IPS-NIHi7 (cell line): ENCODE data around the gene SLC16A4.

Experiments used
- DNase-seq: peaks from one replicate; pipeline ENCODE4 v3.0.0; 2012; ENCODE audit warnings: mixed read lengths; ENCODE audit errors: extremely low spot score

The SLC16A4 gene

GRCh38 chr1:110326826-110327225, 64.0 kb downstream of the SLC16A4 start:
- no peak for DNase-seq

- no peak for DNase-seq
Observed at GRCh38 chr1:110324667-110325066, 66.2 kb downstream of the SLC16A4 start.

GRCh38 chr1:110321846-110322245, 69.0 kb downstream of the SLC16A4 start:
- DNase-seq = no peak

GRCh38 chr1:110321045-110321444, 69.8 kb downstream of the SLC16A4 start:
- DNase-seq = no peak

GRCh38 chr1:110320168-110320518, 70.7 kb downstream of the SLC16A4 start:
- DNase-seq = no peak

- no peak for DNase-seq
Observed at GRCh38 chr1:110319332-110320167, 71.3 kb downstream of the SLC16A4 start.

GRCh38 chr1:110318046-110318445, 72.8 kb downstream of the SLC16A4 start:
- DNase-seq = no peak

GRCh38 chr1:110316735-110317134, 74.1 kb downstream of the SLC16A4 start:
- DNase-seq = no peak
